ENCODE results near the gene STAC3.

The STAC3 gene

GRCh38 chr12:57194253-57194652 is 56.7 kb downstream of the STAC3 start:
- DNase-seq (ENCODE audit: low read depth, low spot score) = no peak

DNA sequence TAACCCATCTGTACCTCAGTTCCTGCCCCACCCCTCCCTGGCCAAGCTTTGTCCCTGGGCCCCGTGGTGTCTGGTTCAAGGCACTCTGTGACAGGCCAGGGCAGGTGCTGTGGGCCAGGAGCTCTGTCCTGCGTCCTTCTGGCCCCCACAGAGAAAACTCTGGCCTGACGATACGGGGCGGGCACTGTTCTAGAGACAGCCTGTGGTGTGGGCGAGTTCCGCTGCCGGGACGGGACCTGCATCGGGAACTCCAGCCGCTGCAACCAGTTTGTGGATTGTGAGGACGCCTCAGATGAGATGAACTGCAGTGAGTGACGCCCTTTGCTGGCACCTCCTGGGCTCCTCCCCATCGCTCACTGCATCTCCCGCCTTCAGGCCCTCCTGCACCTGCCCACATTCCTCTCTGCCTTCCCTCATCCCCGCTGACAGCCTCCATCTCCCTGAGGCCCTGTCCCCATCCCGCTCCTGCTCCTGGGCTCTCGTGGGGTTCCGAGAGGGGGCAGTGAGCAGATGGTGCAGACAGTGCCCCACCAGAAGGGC is 57.2 kb downstream of the STAC3 start:
- DNase-seq (ENCODE audit: low read depth, low spot score) = no peak
